Activated naive CD8-positive, alpha-beta T cell treated with anti-CD3 and anti-CD28 coated beads, Interleukin-2, amount 10 ng/mL, durations not matched to agents 7 days and 5 days (primary cell): Measurements from ENCODE around the gene LRRC10B. TPM values are rescaled to one million over a fixed set of nuclear protein-coding genes. Genes with fewer than 3 reads are reported as not detected.

Experiments used
- ATAC-seq: fragments of 150-1000 bp; cut with Tn5 transposase; one replicate; pipeline ENCODE4 v1.10.0; 2021; ENCODE audit warnings: low read depth, moderate library complexity
- POLR2A ChIA-PET: fragments of 350-600 bp; sonication (Branson Sonifier 250); formaldehyde crosslinking; loops from one replicate; lab custom pipeline; 2021; ENCODE audit warnings: antibody characterized with exemption; lab: Charles Lee
- DNase-seq: peaks from one replicate; pipeline ENCODE4 v3.0.0; 2021
- H3K27ac Mint-ChIP-seq: one replicate; pipeline ENCODE4 v1.8.0; 2022; ENCODE audit warnings: mild to moderate bottlenecking, mixed read lengths
- H3K27me3 Mint-ChIP-seq: one replicate; pipeline ENCODE4 v1.8.0; 2022; ENCODE audit warnings: mild to moderate bottlenecking, moderate library complexity, mixed read lengths
- H3K36me3 Mint-ChIP-seq: one replicate; pipeline ENCODE4 v1.8.0; 2021; ENCODE audit warnings: mild to moderate bottlenecking, mixed read lengths
- H3K4me1 Mint-ChIP-seq: one replicate; pipeline ENCODE4 v1.8.0; 2021; ENCODE audit warnings: mixed read lengths
- H3K4me3 Mint-ChIP-seq: one replicate; pipeline ENCODE4 v1.8.0; 2022; ENCODE audit warnings: mild to moderate bottlenecking, moderate library complexity, mixed read lengths
- H3K9me3 Mint-ChIP-seq: one replicate; pipeline ENCODE4 v1.8.0; 2021; ENCODE audit warnings: mixed read lengths
- microRNA-seq: library from miRNA; unstranded; fragments of <30 nt; microRNA quantifications from one replicate; pipeline ENCODE4 v1.2.0, GENCODE V29; 2022
- total RNA-seq, 2 experiments: library from RNA; stranded (reverse); gene quantifications; one replicate each; pipeline ENCODE4 v1.2.3, GENCODE V29; 2021

The LRRC10B gene
- total RNA-seq, 2 experiments from 2014 or later, result not detected

- Mint-ChIP-seq H3K4me1 (no peaks in the 10 kb centered on the region), H3K36me3 (no peaks in the 10 kb centered on the region), H3K27ac (no peak overlapping the region), H3K27me3 (peaks cover 42% of the 10 kb centered on the region), H3K4me3 (no peak overlapping the region), H3K9me3 (no peaks in the 10 kb centered on the region)
- ATAC-seq (no peak), DNase-seq (no peak)
- POLR2A ChIA-PET, result no interaction called here
Measured at GRCh38 chr11:61554172-61554988, 45.8 kb downstream of the LRRC10B start.

- DNase-seq (no peak), ATAC-seq (no peak)
- no peaks in the 10 kb centered on the region for H3K36me3 Mint-ChIP-seq
- POLR2A ChIA-PET, result no interaction called here
- H3K27me3 Mint-ChIP-seq, result peaks cover 42% of the 10 kb centered on the region
- no peak overlapping the region for H3K4me3 Mint-ChIP-seq
- H3K9me3 Mint-ChIP-seq, result no peaks in the 10 kb centered on the region
- H3K27ac Mint-ChIP-seq, result no peak overlapping the region
- H3K4me1 Mint-ChIP-seq, result no peaks in the 10 kb centered on the region
Measured at GRCh38 chr11:61555051-61555969, 46.8 kb downstream of the LRRC10B start.

- no peak for DNase-seq
- Mint-ChIP-seq H3K9me3 (no peaks in the 10 kb centered on the region), H3K4me3 (no peak overlapping the region), H3K36me3 (no peaks in the 10 kb centered on the region), H3K27me3 (peaks cover 42% of the 10 kb centered on the region), H3K4me1 (no peaks in the 10 kb centered on the region), H3K27ac (no peak overlapping the region)
- POLR2A ChIA-PET, result no interaction called here
- ATAC-seq, result no peak
Measured at GRCh38 chr11:61555978-61556377, 47.4 kb downstream of the LRRC10B start.

GRCh38 chr11:61556621-61557020, 48.1 kb downstream of the LRRC10B start:
- H3K4me3 Mint-ChIP-seq, result no peak overlapping the region
- no peak overlapping the region for H3K27ac Mint-ChIP-seq
- DNase-seq (no peak), ATAC-seq (no peak)
- H3K9me3 Mint-ChIP-seq, result no peaks in the 10 kb centered on the region
- H3K36me3 Mint-ChIP-seq, result no peaks in the 10 kb centered on the region
- H3K27me3 Mint-ChIP-seq, result peaks cover 42% of the 10 kb centered on the region
- no peaks in the 10 kb centered on the region for H3K4me1 Mint-ChIP-seq
- POLR2A ChIA-PET, result no interaction called here

Small RNA genes lying within 50 kb of the gene (microRNA-seq; reads per million reads assigned to microRNA genes)
- not detected for gene MIR4488

Other genes starting within 250 kb of the LRRC10B start
- 1 to 10 TPM; 2.4 to 3.1 TPM for gene VWCE, start 213.4 kb upstream of the LRRC10B start, total RNA-seq
- 100 to 1,000 TPM; 168 to 181 TPM for gene DDB1, start 175.6 kb upstream of the LRRC10B start, total RNA-seq
- gene TKFC, start 175.5 kb upstream of the LRRC10B start, total RNA-seq, result 10 to 100 TPM; 31.5 to 34.3 TPM
- gene CYB561A3, start 146.9 kb upstream of the LRRC10B start, total RNA-seq, result 10 to 100 TPM; 43.6 to 44.7 TPM
- gene TMEM138, start 146.4 kb upstream of the LRRC10B start, total RNA-seq, result 10 to 100 TPM; 53.4 to 57.7 TPM
- gene TMEM216, start 116.2 kb upstream of the LRRC10B start, total RNA-seq, result 10 to 100 TPM; 10.5 to 11.1 TPM
- 100 to 1,000 TPM; 115 to 118 TPM for gene CPSF7, start 78.8 kb upstream of the LRRC10B start, total RNA-seq
- gene SDHAF2, start 78.6 kb upstream of the LRRC10B start, total RNA-seq, result 10 to 100 TPM; 48.5 to 53.1 TPM
- not detected for gene SYT7, start 72.3 kb downstream of the LRRC10B start, total RNA-seq
- under 1 TPM; 0.08 to 0.14 TPM for gene DAGLA, start 171.6 kb downstream of the LRRC10B start, total RNA-seq
- 1 to 10 TPM; 3.4 TPM for gene MYRF, start 243.9 kb downstream of the LRRC10B start, total RNA-seq